ENCODE results near the gene HSPA1B. TPM values are rescaled to one million over a fixed set of nuclear protein-coding genes. Genes with fewer than 3 reads are reported as not detected.

HSPA1B gene
- total and polyA plus RNA-seq, 2 donors (not counting 1 experiment from before 2014, with no cell fraction given) = 79.2 to 145 TPM

GRCh38 chr6:31836474-31837368 lies 9.2 kb downstream of the HSPA1B start:
- POLR2A ChIA-PET = interaction anchor here (0.6 to 1.2 kb wide), 4 partner anchors 20 to 257 kb away, joined by 4 to 7 read pairs (median 6); no protein-coding TSS in a partner anchor
- intact Hi-C loops (cut with micrococcal nuclease) = loop anchor here (10.0 kb wide), 1 partner anchor 138 kb away; the partner anchor contains the start of gene DXO
- Histone ChIP-seq H3K27me3 (replicated peaks in 1 of 4; ENCODE audit: control extremely low read depth in 1 of 4, control insufficient read depth in 3 of 4, insufficient read depth in 4 of 4, low read length in 3 of 4) (no peaks in the 10 kb centered on the region), H3K4me2 (replicated peaks; ENCODE audit: low read depth, low read length, poor library complexity, severe bottlenecking) (peak overlapping the region; percentile 73), H3K9ac (ENCODE audit: low read length) (peak overlapping the region; percentile 90), H3K27ac (ENCODE audit: low read length in 2 of 2) (peak overlapping the region; percentile 51 to 98), H3K9me3 (ENCODE audit: control extremely low read depth in 1 of 3, control insufficient read depth in 2 of 3, insufficient read depth in 1 of 3, low read length in 2 of 3) (no peaks in the 10 kb centered on the region), H3K4me3 (ENCODE audit: control extremely low read depth in 1 of 5, extremely low read depth in 1 of 5, insufficient read depth in 1 of 5, low read depth in 2 of 5, low read length in 4 of 5) (peak overlapping the region in 4 of 5 experiments; percentile 34 to 95 (median 90)), H3K36me3 (replicated peaks in 1 of 2; ENCODE audit: control extremely low read depth in 1 of 2, control insufficient read depth in 1 of 2, extremely low read depth in 1 of 2, insufficient read depth in 2 of 2, low read length in 1 of 2) (peaks cover 4 to 43% of the 10 kb centered on the region in 2 experiments), H2AFZ (ENCODE audit: insufficient read depth, low read depth, low read length, poor library complexity, severe bottlenecking) (peak overlapping the region; percentile 90), H3K79me2 (ENCODE audit: control insufficient read depth, insufficient read depth, low read length) (peaks cover 40% of the 10 kb centered on the region), H4K20me1 (ENCODE audit: control insufficient read depth, insufficient read depth, low read length, poor library complexity, severe bottlenecking) (peaks cover 13% of the 10 kb centered on the region), H3K4me1 (ENCODE audit: control insufficient read depth in 2 of 2, insufficient read depth in 2 of 2, low read length in 2 of 2) (peaks cover 36 to 58% of the 10 kb centered on the region in 2 donors)
- TF ChIP-seq EZH2 (IDR thresholded peaks at IDR 0.05; ENCODE audit: borderline replicate concordance, insufficient read depth, low read depth, low read length, poor library complexity, severe bottlenecking) = no peak
- TF ChIP-seq CTCF (IDR thresholded peaks at IDR 0.05) = no peak
- 53% methylated on average over 4 of the region's 12 CpGs for WGBS (ENCODE audit: insufficient coverage)
- Mint-ChIP-seq H3K27me3 (no peaks in the 10 kb centered on the region), H3K9me3 (ENCODE audit: insufficient read depth) (no peaks in the 10 kb centered on the region), H3K4me1 (peaks cover 44% of the 10 kb centered on the region), H3K4me3 (peak overlapping the region; percentile 87), H3K27ac (peak overlapping the region; percentile 95)
- CTCF ChIA-PET = interaction anchor here (0.7 to 2.4 kb wide), 3 partner anchors 26 to 238 kb away, joined by 3 to 6 read pairs (median 3); partner anchors contain the start of gene NEU1
- ATAC-seq (ENCODE audit: low read depth) (no peak), DNase-seq (peak; percentile 49)

Measured in B cell (primary cell).